HG03457 (cell line): ENCODE data around the gene ENTPD1.
"Not testable (repeated sequence)": the region's sequence is repeated elsewhere in the genome, so short reads cannot be mapped to it uniquely, and the experiment has no call there.

Experiments
- ATAC-seq: cut with Tn5 transposase; IDR thresholded peaks from one replicate; pipeline ENCODE4 v1.9.1; 2021; ENCODE audit warnings: moderate number of reproducible peaks; ENCODE audit not compliant: unreplicated experiment

Gene ENTPD1

GRCh38 chr10:95756041-95756761 is at the start of gene ENTPD1:
ENTPD1 (plus strand) TSS chr10:95756163; CDS start chr10:95756240, 77 bp downstream.
- no peak for ATAC-seq

GRCh38 chr10:95706573-95706972 is 49.4 kb upstream of the ENTPD1 start:
- no peak for ATAC-seq

GRCh38 chr10:95706990-95707389 is 49.0 kb upstream of the ENTPD1 start:
- no peak for ATAC-seq

DNA sequence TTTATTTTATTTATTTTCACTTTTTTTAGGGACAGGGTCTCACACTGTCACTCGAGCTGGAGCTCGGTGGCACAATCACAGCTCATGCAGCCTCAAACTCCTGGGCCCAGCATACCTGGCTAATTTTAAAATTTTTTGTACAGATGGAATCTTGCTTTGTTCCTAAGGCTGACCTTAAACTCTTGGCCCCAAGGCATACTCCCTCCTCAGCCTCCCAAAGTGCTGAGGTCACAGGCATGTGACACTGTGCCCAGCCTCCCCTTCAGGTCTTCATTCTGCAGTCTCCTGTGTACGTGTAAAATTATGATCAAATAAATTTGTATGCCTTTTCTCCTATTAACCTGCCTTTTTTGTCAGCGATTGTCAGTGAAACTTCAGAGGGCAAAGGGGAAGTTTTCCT is 44.5 kb upstream of the ENTPD1 start:
- no peak for ATAC-seq

DNA sequence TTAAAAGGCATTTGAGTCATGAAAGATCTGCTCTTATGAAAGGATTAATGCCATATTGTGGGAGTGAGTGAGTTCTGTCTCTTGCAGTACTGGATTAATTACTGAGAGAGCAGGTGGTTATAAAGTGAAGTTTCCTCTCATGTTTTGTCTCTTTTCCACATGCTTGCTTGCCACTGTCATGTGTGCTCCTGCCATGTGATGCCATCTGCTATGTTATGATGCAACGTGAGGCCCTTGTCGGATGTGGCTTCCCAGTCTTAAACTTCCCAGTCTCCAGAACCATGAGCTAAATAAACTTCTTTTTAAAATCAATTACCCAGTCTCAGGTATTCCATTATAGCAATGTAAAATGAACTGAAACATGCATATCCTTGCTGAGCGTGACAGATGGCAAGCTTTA is 39.5 kb upstream of the ENTPD1 start:
- ATAC-seq, result no peak

GRCh38 chr10:95716866-95717265 is 39.1 kb upstream of the ENTPD1 start:
- ATAC-seq, result no peak

DNA sequence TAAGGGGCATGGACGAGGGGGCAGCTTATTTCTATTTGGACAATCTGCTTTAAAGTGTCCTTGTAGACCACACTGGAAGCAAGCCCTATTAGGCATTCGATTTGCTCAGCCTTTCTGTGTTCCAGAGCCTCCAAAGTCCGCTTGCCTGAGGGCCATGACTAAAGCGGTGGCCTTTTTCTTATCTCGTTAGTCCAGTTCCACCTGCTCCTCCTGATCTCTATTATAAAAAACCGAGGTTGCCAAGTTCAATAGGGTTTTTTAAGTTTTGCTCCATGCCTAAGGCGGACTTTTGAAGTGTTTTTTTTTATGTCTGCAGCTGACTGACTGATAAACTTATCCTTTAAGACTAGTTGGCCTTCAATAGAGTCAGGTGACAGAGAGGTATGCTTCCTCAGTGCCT is 35.2 kb upstream of the ENTPD1 start:
- ATAC-seq, result not testable (repeated sequence)

DNA sequence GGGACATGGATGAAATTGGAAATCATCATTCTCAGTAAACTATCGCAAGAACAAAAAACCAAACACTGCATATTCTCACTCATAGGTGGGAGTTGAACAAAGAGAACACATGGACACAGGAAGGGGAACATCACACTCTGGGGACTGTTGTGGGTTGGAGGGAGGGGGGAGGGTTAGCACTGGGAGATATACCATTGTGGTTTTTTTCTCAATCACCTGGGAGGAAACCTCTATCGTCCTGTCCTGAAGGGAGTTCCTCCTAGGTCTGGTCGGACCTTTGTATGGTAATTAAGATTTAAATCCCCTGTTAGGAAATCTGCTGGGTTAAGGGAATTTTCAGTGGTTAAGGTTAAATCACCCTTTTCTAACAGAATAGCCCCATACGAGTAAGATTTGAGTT is 33.5 kb upstream of the ENTPD1 start:
- not testable (repeated sequence) for ATAC-seq

DNA sequence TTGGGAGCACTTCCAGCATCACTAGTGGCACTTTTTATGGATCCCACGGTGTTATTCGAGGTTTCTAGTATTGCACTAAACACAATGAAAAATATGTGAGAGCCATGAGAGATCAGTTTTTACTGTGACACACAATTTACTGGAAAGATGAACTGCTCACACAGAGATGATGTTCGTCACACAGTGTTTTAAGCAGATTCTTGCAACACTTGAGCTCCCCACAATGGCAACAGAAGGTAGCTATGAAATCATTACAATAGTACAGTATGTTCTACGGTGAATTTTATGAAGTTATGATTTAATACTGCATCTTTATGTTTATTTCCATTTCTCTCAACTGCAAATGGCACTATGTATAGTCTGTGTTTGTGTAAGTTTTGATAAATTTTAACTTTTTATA is 27.4 kb upstream of the ENTPD1 start:
- no peak for ATAC-seq

- no peak for ATAC-seq
Observed at GRCh38 chr10:95729323-95730055, 26.5 kb upstream of the ENTPD1 start.

GRCh38 chr10:95730233-95730632 is 25.7 kb upstream of the ENTPD1 start:
- no peak for ATAC-seq

GRCh38 chr10:95732907-95733306 is 23.1 kb upstream of the ENTPD1 start:
- not testable (repeated sequence) for ATAC-seq

DNA sequence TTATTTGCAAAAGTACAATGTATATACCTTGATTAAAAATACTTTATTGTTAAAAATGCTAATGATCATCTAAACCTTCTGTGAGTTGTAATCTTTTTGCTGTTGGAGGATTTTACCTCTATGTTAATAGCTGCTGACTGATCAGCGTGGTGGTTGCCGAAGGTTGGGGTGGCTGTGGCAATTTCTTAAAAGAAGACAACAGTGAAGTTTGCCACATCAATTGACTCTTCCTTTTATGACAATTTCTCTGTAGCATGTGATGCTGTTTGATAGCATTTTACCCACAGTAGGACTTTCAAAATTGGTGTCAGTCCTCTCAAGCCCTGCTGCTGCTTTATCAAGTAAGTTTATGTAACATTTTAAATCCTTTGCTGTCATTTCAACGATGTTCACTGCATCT is 16.9 kb upstream of the ENTPD1 start:
- ATAC-seq, result no peak

DNA sequence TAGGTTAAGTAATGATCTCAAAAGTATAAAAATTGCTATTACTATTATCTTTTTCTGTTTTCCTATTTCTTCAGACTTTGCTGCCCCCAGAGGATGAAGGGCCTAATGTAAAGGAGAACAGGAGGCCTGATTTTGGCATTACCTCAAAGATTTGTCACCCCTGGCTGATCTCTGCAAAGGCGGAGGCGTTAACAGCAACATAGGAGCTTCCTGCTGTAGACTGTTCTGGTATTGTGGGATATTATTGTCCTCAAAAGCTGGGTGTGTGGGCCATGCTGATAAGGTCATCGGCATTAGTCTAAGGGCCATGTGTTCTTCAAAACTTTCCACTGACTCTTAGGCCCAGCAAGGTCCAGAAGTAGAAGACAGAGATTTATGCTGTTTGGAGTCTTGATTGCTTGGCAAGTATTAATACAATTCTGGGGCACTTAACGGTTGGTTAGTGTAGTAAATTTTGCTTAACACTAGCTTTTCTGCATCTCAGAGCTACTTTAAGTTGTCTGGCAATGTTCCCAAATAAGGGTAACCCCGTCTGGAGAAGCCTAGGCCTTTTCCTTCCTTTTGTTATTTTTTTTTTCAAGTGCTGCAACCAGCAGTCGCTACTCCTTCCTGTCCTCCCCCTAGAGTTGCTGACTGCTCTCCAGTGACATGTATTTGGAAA is 14.0 kb upstream of the ENTPD1 start:
- ATAC-seq, result peak; percentile 77

DNA sequence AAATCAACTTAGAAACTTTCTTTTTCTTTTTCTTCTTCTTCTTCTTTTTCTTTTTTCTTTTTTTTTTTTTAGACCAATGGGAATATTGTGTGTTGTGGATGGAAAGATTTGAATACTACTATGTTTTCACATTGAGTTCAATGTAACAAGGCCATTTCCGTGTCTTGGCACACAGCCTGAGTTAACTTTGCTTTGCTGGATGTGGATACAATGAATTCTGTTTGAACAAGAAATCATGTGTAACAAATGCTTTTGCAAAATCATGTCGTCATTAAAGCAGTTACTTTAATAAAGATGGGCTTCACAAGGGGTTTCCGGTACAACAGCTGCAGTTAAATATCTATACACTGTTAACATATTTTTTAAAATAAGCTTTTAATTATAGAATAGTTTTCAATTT is 13.5 kb upstream of the ENTPD1 start:
- ATAC-seq, result no peak

- no peak for ATAC-seq
Observed at GRCh38 chr10:95742962-95743535, 12.9 kb upstream of the ENTPD1 start.

- no peak for ATAC-seq
Observed at GRCh38 chr10:95745501-95745900, 10.5 kb upstream of the ENTPD1 start.

- no peak for ATAC-seq
Observed at GRCh38 chr10:95748349-95748748, 7.6 kb upstream of the ENTPD1 start.

DNA sequence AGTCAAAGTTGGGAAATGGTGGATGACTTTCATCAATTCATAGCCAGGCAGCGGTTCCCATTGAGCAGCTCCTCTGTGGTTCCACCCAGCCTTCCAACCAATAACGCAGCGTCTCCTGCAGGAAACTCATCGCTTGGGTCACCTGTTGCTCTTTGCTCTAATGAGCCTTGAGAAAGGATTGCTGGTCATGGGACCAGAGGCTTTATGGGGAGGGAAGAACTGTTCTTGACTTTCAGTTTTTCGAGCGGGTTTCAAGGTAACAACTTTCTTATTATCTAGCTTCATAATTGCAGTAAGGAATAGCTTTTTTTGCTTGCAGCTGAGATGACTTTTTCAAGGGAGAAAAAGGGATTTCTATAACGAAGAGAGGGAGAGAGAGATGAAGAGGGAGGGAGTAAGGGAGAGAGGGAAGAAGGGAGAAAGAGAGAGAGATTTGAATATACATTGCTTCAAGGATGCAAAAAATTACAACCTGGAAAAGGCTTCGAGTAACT is 405 bp upstream of the ENTPD1 start:
- peak; percentile 29 for ATAC-seq

DNA sequence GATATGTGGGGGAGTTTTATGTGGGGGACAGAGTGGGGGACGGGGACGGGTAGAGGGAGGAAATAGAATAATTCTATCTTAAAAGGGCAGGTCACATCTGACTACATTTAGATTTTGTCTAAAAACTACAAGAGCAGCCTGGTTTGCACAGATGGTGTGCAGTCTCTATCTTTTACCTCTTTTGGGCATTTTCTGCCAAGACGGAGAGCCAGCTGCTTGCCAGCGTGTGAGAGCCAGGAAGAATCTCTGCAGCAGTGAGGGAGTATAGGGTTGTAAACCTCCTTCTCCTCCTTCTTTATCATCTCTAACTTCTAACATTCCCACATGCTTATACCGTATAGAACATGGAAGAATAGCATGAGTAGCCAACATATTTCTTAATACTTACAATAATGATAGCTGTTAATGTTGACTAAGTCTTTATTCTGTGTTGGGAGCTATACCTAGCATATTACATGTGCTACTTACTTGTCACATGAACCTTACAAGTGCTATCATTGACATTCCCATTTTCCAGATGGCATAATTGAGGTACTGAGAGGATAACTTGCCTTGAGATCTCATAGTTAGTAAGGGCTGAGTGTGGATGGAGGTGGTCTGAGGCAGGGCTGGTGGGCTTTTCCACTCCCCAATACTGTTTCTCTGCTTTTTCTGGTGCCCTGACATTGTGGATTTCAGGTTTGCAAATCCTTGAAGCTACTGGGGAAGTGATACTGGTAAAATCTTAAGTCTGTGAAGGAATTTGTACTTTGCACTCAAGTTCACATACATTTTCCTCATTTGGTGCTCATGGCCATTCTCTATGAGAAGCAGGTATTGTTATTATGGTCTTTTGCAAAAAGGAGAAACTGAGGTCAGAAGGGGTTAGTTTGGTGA is 1.1 kb downstream of the ENTPD1 start:
- no peak for ATAC-seq
